ENCODE measurements around the gene ZNF618. TPM values are rescaled to one million over a fixed set of nuclear protein-coding genes. Genes with fewer than 3 reads are reported as not detected.
A peak's percentile ranks its signal among the peaks of the same experiment; 100 is the strongest.

Gene ZNF618
- total RNA-seq, 4 donors from 2014 or later = 0.26 to 1.2 (median 1.0) TPM

- peaks cover 24 to 26% of the 10 kb centered on the region in 2 donors for H3K4me1 ChIP-seq
- H3K9me3 ChIP-seq = no peaks in the 10 kb centered on the region
- TF ChIP-seq POLR2A (IDR thresholded peaks at IDR 0.05) (no peak), CTCF (IDR thresholded peaks at IDR 0.05 in 4 of 5, conservative IDR thresholded peaks at IDR 0.05 in 1 of 5) (no peak)
- H3K27ac ChIP-seq = no peak overlapping the region
- intact Hi-C loops (cut with DNase I; ENCODE audit: low total_unique reads) = no loop called here
- no peaks in the 10 kb centered on the region for H3K36me3 ChIP-seq
- H3K27me3 ChIP-seq = no peaks in the 10 kb centered on the region
- in situ Hi-C loops (cut with MboI; ENCODE audit: low sequenced_read_pairs in 4 of 4) = no loop called here
- DNase-seq (no peak), ATAC-seq (peak in 1 of 2 donors; percentile 39)
- no peak overlapping the region for H3K4me3 ChIP-seq
These were observed 30.5 kb downstream of the ZNF618 start for GRCh38 chr9:113906411-113907110.

GRCh38 chr9:113907282-113907681, 31.2 kb downstream of the ZNF618 start:
- intact Hi-C loops (cut with DNase I; ENCODE audit: low total_unique reads) (no loop called here), in situ Hi-C loops (cut with MboI; ENCODE audit: low sequenced_read_pairs in 4 of 4) (no loop called here)
- Histone ChIP-seq H3K27ac (no peak overlapping the region), H3K9me3 (no peaks in the 10 kb centered on the region), H3K4me1 (peaks cover 19 to 25% of the 10 kb centered on the region in 2 donors), H3K27me3 (no peaks in the 10 kb centered on the region), H3K4me3 (no peak overlapping the region), H3K36me3 (no peaks in the 10 kb centered on the region)
- ATAC-seq (no peak), DNase-seq (no peak)
- no peak for TF ChIP-seq POLR2A (IDR thresholded peaks at IDR 0.05)
- TF ChIP-seq CTCF (IDR thresholded peaks at IDR 0.05 in 4 of 5, conservative IDR thresholded peaks at IDR 0.05 in 1 of 5) = no peak

- Histone ChIP-seq H3K4me1 (peaks cover 37 to 46% of the 10 kb centered on the region in 2 donors), H3K9me3 (no peaks in the 10 kb centered on the region), H3K27me3 (no peaks in the 10 kb centered on the region), H3K36me3 (no peaks in the 10 kb centered on the region), H3K27ac (no peak overlapping the region), H3K4me3 (no peak overlapping the region)
- DNase-seq = no peak
- intact Hi-C loops (cut with DNase I; ENCODE audit: low total_unique reads) (no loop called here), in situ Hi-C loops (cut with MboI; ENCODE audit: low sequenced_read_pairs in 4 of 4) (no loop called here)
- no peak for ATAC-seq
- TF ChIP-seq CTCF (IDR thresholded peaks at IDR 0.05 in 4 of 5, conservative IDR thresholded peaks at IDR 0.05 in 1 of 5) (no peak), POLR2A (IDR thresholded peaks at IDR 0.05) (no peak)
These were observed 33.3 kb downstream of the ZNF618 start for GRCh38 chr9:113909421-113909820.

- Histone ChIP-seq H3K9me3 (no peaks in the 10 kb centered on the region), H3K27ac (no peak overlapping the region), H3K36me3 (no peaks in the 10 kb centered on the region), H3K4me3 (no peak overlapping the region), H3K4me1 (peaks cover 41 to 53% of the 10 kb centered on the region in 2 donors), H3K27me3 (no peaks in the 10 kb centered on the region)
- no peak for DNase-seq
- intact Hi-C loops (cut with DNase I; ENCODE audit: low total_unique reads) (loop anchor here (5.0 to 10.0 kb wide), 2 partner anchors 33 to 365 kb away; partner anchors contain the start of gene ZNF618), in situ Hi-C loops (cut with MboI; ENCODE audit: low sequenced_read_pairs in 4 of 4) (no loop called here)
- TF ChIP-seq POLR2A (IDR thresholded peaks at IDR 0.05) (no peak), CTCF (IDR thresholded peaks at IDR 0.05 in 4 of 5, conservative IDR thresholded peaks at IDR 0.05 in 1 of 5) (no peak)
- no peak for ATAC-seq
These were observed 34.0 kb downstream of the ZNF618 start for GRCh38 chr9:113910036-113910639.
